ENCODE measurements around the gene POU6F1.
"Not testable (repeated sequence)": the region's sequence is repeated elsewhere in the genome, so short reads cannot be mapped to it uniquely, and the experiment has no call there.

Gene POU6F1, protein sequence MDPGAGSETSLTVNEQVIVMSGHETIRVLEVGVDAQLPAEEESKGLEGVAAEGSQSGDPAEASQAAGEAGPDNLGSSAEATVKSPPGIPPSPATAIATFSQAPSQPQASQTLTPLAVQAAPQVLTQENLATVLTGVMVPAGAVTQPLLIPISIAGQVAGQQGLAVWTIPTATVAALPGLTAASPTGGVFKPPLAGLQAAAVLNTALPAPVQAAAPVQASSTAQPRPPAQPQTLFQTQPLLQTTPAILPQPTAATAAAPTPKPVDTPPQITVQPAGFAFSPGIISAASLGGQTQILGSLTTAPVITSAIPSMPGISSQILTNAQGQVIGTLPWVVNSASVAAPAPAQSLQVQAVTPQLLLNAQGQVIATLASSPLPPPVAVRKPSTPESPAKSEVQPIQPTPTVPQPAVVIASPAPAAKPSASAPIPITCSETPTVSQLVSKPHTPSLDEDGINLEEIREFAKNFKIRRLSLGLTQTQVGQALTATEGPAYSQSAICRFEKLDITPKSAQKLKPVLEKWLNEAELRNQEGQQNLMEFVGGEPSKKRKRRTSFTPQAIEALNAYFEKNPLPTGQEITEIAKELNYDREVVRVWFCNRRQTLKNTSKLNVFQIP

GRCh38 chr12:51217968-51218606 lies at the start of gene POU6F1:
TSS of gene POU6F1 (minus strand) at chr12:51218062. CDS start at chr12:51206836, 11,226 bp downstream.
- DNase-seq, result peak; percentile 84
- in situ Hi-C loops (cut with MboI; ENCODE audit: low pct_unique_long_range_greater_than_20kb, low sequenced_read_pairs), result no loop called here

GRCh38 chr12:51265024-51265423 lies 47.2 kb upstream of the POU6F1 start:
- DNase-seq, result no peak
- in situ Hi-C loops (cut with MboI; ENCODE audit: low pct_unique_long_range_greater_than_20kb, low sequenced_read_pairs), result no loop called here

- DNase-seq, result no peak
- in situ Hi-C loops (cut with MboI; ENCODE audit: low pct_unique_long_range_greater_than_20kb, low sequenced_read_pairs), result no loop called here
Observed at GRCh38 chr12:51264297-51264696, 46.4 kb upstream of the POU6F1 start.

- in situ Hi-C loops (cut with MboI; ENCODE audit: low pct_unique_long_range_greater_than_20kb, low sequenced_read_pairs), result no loop called here
- DNase-seq, result no peak
Observed at GRCh38 chr12:51263341-51263740, 45.5 kb upstream of the POU6F1 start.

DNA sequence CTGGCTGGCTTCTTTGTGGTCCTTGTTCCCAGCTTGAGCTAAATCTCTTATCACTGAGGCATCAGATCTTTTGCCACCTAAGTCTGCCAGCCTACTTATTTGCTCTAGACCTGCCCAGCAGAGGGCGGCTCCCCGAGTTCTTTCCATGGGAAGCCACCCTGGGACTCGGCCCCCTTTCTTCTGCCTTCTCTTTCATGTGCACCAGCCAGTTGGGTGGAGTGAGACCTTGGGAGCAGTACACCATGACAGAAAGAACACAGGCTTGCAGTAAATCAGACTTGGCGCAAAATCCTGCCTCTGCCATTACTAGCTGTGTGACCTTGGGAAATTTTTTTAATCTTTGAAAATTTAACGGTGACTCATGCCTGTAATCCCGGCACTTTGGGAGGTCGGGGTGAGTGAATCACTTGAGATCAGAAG lies 44.9 kb upstream of the POU6F1 start:
- in situ Hi-C loops (cut with MboI; ENCODE audit: low pct_unique_long_range_greater_than_20kb, low sequenced_read_pairs), result no loop called here

DNA sequence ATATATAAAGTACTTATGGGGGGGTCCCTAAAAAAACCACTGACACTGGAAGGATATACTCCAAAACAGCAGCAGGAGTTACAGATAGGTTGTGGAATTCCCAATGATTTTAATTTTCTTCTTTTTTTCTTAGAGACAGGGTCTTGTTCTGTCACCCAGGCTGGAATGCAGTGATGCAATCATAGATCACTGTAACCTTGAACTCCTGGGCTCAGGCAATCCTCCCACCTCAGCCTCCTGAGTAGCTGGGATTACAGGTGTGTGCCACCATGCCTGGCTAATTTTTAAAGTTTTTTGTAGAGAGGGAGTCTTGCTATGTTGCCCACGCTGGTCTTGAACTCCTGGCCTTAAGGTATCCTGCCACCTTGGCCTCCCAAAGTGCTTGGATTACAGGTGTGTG lies 41.7 kb upstream of the POU6F1 start:
- DNase-seq; in situ Hi-C loops (cut with MboI; ENCODE audit: low pct_unique_long_range_greater_than_20kb, low sequenced_read_pairs): not testable (repeated sequence)

More for the DNA sequence above, 44.9 kb upstream of the POU6F1 start:
- DNase-seq, result no peak

DNA sequence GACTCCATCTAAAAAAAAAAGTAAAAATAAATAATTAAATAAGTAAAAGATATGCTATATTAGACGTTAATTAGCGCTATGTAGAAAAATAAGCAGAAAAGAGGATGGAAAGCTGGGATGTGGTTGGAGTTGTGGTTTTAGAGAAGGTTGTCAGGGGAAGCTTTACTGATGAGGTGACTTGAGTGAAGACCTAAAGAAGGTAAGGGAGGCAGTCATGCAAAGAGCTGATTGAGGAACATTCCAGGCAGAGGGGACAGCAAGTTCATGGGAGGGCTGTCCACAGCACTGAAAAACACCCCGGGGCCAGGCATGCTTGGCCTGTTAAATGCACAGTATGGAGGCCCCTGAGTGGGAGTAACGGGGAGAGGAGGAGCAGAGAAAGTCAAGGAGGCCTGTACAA lies 36.7 kb upstream of the POU6F1 start:
- in situ Hi-C loops (cut with MboI; ENCODE audit: low pct_unique_long_range_greater_than_20kb, low sequenced_read_pairs), result no loop called here

DNA sequence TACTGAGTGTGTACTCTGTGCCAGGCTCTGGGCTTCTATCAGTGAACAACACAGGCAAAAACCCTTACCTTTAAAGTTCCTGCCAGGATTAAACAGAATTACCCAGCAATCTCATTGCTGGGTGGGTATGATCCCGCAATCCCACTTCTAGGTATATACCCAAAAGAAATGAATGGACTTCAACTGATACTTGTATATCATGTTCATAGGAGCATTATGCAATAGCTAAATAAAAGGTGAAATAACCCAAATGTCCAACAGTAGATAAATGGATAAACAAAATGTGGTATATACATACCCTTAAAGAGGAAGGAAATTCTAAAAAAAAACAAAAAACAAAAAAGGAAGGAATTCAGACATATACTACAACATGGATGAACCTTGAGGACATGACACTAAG lies 35.4 kb upstream of the POU6F1 start:
- in situ Hi-C loops (cut with MboI; ENCODE audit: low pct_unique_long_range_greater_than_20kb, low sequenced_read_pairs), result no loop called here
- DNase-seq, result no peak

More for the DNA sequence above, 36.7 kb upstream of the POU6F1 start:
- peak; percentile 37 for DNase-seq

DNA sequence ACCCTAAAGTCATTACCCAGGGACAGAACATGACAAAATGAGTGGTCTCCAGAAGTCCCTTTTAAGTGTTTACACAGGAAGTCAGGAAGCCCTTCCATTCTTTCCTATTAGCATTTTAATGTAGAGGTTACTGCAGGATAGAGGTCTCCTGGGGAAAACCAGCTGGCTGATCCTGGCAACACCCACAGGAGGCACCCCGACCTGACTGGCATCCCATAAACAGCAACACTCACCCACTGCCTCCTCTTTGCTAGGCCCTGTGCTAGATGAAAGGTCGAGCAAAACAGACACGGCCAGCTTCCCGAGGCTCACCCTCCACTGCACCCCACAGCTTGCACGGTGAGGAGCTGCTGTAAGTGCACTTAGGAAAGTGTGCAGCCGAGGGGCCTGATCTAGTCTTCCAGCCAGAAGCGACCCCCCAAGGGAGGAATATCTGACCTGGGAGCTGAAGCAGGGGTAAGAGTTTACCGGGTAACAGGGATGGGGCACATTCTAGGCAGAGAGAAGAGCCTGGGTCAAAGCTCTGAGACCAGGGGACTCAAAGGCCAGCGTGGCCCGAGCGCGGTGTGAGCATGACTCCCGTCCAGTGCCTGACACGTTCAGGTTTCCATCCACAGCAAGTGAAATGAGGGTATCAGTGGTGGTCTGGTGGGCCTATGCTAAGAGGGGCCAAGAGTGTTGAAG lies 29.8 kb upstream of the POU6F1 start:
- in situ Hi-C loops (cut with MboI; ENCODE audit: low pct_unique_long_range_greater_than_20kb, low sequenced_read_pairs), result no loop called here
- DNase-seq, result no peak

DNA sequence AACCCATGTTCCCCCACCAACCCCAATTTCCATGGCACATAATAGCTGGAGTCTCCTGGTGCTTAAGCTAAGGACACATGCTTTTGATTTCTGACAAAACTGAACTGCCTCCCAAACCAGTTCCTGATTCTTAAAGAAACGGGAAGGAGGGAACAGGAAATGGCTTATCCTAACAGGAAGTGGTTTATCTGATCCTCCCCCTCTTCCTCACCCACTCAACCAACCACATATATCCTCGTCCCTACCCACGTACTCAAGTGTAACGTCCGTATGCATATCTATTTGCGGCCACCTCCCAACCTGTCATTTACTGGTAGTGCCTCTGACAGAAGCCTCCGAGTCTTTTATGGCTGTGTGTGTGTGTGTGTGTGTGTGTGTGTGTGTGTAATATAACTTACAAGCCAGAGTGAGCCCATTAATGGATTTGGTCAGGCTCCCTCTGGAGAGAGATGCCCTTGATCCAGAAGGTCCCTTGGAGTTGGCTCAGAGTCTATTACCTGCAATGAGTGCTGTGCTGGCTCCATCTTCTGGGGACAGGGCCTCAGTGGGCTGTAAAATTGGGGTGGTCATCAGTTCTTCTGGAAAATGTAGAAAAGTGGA lies 28.5 kb upstream of the POU6F1 start:
- in situ Hi-C loops (cut with MboI; ENCODE audit: low pct_unique_long_range_greater_than_20kb, low sequenced_read_pairs), result no loop called here
- DNase-seq, result peak; percentile 99

GRCh38 chr12:51245476-51246253 lies 27.8 kb upstream of the POU6F1 start:
- in situ Hi-C loops (cut with MboI; ENCODE audit: low pct_unique_long_range_greater_than_20kb, low sequenced_read_pairs), result no loop called here
- no peak for DNase-seq

DNA sequence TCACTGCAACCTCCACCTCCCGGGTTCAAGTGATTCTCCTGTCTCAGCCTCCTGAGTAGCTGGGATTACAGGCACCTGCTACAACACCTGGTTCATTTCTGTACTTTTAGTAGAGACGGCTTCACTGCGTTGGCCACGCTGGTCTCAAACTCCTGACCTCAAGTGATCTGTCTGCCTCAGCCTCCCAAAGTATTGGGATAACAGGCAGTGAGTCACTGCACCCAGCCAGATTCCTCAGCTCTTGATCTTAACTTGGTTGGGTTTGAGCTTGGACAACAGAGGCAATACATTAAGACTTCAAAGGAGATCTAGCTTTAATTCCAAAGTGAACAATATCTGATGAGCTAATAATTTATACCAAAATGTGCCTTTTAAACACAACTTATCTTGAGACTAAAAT lies 26.4 kb upstream of the POU6F1 start:
- in situ Hi-C loops (cut with MboI; ENCODE audit: low pct_unique_long_range_greater_than_20kb, low sequenced_read_pairs), result no loop called here
- no peak for DNase-seq

DNA sequence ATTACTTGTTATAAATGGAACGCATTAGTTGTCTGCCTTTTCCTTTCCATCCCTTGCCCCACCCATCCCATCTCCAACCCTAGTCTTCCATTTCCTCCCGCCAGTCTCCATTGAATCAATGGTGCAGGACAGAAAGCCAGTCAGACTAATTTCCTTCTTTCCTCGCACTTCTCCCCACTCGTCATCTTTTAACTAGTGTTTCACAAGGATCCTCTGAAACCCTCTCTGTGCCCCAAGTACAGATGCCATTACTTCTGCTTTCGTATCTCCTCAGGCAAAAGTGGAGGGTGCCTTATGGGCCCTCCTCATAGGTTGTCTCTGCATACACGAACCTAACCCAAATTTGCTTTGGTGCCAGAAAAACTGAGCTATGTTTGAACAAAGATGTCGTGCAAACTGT lies 25.0 kb upstream of the POU6F1 start:
- DNase-seq, result no peak
- in situ Hi-C loops (cut with MboI; ENCODE audit: low pct_unique_long_range_greater_than_20kb, low sequenced_read_pairs), result no loop called here

DNA sequence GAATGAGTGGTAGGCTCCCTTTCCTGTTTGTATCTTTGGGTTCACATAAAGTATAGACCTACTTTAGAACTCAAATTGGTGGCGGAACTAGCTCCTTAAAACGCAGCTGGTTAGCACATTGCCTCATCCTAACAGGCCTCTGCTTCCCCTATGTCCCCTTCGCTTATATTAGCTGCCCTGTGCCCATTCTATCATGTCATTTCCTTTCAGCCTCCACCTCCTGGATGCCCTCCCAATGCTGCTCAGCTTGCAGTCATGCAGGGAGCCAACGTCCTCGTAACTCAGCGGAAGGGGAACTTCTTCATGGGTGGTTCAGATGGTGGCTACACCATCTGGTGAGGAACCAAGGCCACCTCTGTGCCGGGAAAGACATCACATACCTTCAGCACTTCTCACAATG lies 24.3 kb upstream of the POU6F1 start:
- DNase-seq, result no peak
- in situ Hi-C loops (cut with MboI; ENCODE audit: low pct_unique_long_range_greater_than_20kb, low sequenced_read_pairs), result no loop called here

- in situ Hi-C loops (cut with MboI; ENCODE audit: low pct_unique_long_range_greater_than_20kb, low sequenced_read_pairs), result no loop called here
Observed at GRCh38 chr12:51240971-51241370, 23.1 kb upstream of the POU6F1 start.

DNA sequence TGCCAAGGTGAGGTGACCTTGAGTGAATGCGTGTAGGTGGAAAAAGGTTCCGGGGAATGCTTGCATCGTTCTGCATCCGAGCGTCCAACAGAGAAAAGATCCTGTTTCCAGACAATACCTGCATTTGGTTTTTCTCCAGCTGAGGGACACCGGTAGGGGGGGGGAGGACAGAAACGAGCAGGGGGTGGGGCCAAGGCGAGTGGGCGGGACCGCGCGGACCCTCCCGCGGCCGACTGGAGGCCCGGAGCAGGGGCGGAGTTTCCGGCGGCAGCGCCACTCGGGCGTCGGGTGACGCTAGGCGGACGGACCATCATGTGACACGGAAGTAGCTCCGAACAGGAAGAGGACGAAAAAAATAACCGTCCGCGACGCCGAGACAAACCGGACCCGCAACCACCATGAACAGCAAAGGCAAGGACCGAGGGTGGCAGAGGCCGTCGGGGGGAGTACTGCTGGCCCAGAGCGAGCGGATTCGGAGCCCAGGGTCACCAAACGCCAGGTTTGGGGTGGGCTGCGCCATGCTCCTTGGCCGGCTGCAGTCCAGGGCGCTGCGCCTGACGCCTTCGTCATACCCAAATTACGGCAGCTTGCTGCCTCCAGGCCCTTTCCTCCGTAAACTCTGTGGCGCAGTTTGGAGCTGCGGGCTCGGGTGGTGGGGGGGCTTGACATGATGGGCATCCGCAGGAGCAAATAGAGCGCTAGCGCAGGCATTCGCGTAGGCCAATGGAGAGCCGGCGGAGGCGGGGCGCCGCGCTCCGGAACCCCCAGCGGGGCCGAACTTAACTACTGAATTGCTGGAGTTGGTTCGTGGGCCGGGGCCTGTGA lies 20.9 kb upstream of the POU6F1 start, which contains the start of gene DAZAP2:
TSS of gene DAZAP2 (plus strand) at position 317 of the 825 bp plus-strand sequence. CDS start at position 399, 82 bp downstream.
- DNase-seq, result peak; percentile 90
- in situ Hi-C loops (cut with MboI; ENCODE audit: low pct_unique_long_range_greater_than_20kb, low sequenced_read_pairs), result no loop called here

More at GRCh38 chr12:51240971-51241370, 23.1 kb upstream of the POU6F1 start:
- DNase-seq, result no peak

DNA sequence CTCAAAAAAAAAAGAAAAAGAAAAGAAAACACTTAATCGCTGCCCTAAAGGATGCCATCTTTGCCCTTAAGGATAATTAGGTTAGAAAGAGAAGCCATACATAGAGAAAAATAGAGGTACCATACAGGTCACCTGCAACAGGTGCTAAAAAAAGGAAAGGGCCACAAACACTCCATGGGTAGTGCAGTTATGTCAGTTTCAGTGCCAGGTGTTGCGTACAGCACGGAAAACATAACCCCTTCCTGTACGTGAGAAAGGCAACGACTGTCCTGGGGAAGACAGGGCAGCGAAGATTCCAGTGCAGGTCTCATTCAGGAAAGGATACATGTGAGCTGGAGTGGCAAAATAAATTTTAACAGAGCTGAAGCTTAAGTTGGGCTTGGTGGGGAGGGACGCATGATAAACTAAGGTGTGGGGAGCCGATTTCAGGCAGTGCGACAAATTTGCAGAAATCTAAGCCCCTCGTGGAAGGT lies 20.2 kb upstream of the POU6F1 start:
- in situ Hi-C loops (cut with MboI; ENCODE audit: low pct_unique_long_range_greater_than_20kb, low sequenced_read_pairs), result no loop called here

More for the DNA sequence above, 20.2 kb upstream of the POU6F1 start:
- no peak for DNase-seq
